Activated T-helper 1 cell treated with anti-CD3 and anti-CD28 coated beads, Interleukin-2, amount 50 U/mL, for 16 hours (primary cell): ENCODE measurements around the gene TMEM89.

Experiments
- DNase-seq, 2 donors: peaks; one replicate each; pipeline ENCODE4 v3.0.0-alpha.2; 2020; ENCODE audit warnings: low read depth in 1 of 2, low spot score in 1 of 2

The TMEM89 gene

DNA sequence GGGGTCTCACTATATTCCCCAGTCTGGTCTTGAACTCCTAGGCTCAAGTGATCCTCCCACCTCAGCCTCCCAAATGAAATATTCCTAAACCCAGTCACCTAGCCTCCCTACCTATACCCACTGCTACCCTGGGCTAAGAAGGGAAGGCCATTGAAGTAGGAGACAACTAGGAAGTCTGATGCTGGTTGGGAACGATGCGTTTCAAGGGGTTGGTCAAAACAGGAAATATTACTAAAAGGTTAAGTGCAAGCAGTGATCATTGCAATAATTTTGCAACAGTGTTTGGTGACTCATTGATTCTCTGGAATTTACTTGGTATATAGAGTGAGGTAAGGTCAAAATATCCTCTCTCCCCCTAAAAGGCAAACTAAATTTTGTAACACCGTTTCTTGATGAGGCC is 7.5 kb downstream of the TMEM89 start:
- DNase-seq: no peak

DNA sequence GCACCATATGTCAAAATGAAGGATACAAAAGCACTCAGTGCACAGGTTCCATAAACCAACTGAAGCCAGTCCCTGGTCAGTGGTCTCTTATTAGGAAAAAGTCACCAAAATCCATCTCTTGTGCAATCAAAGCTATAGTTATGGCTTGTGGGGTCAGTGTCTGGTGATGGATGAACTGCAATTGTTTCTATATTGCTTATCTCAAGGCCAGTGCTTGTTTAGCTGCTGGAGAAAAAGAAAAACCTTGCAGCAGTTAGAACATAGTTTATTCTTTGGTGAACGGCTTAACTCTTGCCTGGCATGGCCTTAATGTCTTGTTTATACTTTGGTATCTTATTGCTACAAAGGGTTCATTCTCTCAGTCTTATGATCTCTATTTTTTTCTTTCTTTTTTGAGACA is 9.3 kb downstream of the TMEM89 start:
- no peak for DNase-seq

DNA sequence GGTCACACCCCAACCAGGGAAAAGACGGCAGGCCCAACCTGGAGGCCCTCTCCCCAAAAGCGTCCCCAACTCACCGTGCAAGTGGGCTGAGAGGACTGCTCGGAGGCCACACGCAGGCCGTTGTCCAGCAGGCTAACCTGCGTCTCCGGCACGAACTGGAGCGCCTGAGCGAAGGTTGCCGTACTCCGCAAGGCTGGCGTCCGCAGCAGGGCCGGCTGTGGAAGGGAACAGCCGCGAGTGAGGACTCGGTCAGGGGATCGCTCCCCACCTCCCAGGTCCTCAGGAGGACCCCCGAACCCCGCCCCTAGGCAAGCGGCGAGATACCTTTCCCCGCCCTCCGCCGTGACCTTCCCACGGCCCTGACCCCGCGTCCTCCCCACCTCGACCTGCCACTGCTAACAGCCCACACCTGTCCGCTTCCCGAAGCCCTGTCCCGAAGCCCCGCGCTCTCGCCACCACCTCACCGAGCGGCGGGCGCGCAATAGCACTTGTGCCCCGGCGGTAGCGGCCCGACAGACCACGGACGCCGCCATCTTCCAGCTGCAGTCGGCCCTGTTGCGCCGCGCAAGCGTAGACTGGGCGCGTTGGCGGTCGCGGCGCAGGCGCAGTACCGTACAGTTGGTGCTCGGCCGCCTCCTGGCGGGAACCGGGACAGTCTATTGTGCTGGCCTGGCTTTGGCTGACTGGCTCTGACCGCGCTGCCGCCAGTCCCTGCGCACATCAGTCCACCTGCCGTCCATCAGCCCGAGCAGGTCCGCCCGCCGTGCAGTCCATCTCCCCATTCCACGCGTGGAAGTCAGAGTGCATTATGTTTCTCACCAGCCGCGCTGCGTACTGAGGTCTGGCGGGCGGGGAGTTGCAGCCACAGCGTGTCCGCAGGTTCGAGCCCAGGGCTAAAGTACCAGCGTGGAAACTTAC is 12.2 kb downstream of the TMEM89 start, which contains the start of gene UQCRC1:
TSS of gene UQCRC1 (minus strand) at position 559 of the 918 bp plus-strand sequence. CDS start at position 533, 26 bp downstream.
- DNase-seq: peak; percentile 76 to 88

DNA sequence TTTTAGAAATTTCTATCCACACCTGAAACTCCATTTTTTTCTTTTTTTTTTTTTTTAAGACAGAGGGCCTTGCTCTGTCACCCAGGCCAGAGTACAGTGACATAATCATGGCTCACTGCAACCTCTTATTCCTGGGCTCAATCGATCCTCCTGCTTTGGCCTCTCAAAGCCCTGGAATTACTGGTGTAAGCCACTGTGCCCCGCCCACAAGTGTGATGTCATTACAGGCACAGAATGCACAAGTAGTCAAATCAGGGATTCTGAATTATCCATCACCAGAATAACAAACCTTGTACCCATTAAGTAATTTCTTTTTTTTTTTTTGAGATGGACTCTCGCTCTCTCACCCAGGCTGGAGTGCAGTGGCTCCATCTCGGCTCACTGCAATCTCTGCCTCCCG is 14.1 kb downstream of the TMEM89 start:
- DNase-seq: no peak

DNA sequence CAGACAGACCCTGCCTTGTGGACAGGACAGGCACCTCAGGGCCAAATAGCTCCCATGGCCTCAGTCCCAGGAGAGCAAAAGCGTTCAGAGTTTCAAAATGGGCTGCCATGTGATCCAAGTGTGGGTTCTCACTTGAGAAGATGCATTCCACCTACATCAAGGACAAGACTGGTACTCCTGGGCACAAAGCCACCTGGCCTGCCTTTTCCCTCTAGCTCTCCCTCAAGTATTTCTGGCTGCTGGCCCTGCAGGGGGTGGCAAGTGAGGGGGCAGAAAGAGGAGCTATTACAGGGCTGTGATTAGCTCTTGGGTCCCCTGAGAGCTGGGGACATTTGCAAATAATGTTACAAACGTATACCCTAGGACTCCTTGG is 20.0 kb downstream of the TMEM89 start:
- no peak for DNase-seq

DNA sequence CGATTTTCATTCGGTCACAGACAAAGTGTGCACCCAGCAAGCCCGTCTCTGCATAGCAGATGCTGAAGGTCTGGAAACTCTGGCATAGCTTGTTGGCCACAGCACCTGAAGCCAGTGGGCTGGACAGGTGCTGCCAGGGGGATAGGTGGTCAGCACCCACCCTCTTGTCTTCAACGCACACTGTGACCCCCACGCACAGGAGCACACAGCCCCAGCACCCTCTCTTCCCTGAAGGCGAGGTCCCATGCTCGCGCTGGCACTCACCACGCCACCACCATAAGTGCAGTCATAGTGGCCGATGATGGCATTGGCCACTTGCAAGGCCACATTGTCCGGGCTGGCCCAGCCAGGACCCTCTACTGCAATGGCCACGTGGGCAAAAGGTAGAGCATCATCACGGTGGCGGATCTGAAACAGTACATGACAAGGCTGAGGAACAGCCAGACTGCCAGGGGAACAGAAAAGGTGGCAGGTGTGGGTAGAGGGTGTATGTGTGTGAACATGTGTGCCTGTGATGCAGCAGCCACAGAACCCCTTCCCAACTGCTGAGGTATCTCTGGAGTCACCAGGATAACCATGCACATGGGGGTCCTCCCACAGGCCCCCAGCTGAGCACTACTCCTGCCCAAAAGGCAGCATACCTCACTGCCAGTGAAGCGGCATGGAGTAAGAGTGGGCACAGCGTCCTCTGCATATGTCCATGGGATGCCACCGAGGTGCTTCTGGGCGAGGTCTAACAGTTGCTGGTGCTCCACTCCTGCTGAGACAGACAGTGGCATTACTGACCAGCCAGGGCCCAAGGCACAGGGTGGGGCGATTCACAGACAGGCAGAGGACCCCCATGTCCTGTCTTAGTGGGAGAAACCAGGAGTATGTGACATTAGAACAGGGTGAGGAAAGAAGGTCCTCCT is 20.6 kb downstream of the TMEM89 start:
- no peak for DNase-seq

DNA sequence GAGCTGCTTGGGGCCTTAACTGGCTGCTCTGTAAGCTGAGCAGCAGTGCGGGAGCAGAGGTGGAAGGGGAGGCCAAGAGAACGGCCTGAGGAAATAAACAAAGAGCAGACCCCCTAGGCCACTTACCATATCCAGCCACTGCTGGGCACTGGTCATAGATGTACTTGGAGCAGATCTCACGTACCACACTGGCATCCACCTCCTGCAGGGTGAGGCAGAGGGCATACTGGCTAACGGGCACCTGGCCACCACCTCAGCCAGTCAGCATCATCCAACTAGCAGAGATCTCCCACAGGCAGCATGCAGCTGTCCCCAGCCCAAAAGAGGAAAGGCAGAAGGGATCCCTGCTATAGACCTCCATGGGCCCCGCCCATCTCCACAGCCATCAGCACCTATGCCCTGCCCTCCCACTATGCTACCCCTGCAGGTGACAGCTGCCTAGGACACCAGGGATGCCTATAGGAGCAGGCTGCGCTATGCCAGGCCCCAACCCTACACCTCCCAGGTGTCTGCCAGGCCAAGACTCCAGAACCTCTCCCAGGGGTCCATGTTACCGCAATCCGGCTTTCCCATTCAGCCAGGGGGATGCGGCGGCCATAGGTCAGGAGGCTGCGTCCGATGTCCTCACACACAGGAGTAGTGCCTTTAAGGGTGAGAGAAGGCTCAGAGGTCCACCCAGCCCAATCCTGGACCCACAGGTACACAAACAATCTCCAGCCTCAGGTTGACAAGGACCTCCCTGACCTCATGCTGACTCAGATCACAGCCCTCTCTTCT is 21.9 kb downstream of the TMEM89 start:
- no peak for DNase-seq

DNA sequence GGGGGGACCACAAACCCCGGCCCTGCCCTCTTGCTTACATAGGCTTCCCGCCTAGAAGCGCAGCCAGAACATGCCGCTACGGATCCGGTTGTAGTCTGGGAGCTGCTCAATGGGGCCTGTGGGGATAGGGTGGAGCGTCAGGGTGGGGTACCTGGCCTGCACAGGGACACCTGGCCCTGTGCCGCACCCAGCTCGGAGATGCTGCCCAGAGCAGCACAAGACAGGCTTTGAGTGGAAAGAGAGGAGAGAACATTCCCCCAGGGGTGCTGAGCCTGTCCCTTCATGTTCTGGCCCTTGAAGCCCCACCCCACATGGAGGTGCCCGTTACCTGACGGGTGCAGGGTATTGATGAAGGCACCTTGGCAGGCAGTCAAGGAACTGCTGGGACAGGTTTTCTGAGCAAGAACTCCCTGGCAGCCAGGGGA is 22.5 kb downstream of the TMEM89 start:
- no peak for DNase-seq

DNA sequence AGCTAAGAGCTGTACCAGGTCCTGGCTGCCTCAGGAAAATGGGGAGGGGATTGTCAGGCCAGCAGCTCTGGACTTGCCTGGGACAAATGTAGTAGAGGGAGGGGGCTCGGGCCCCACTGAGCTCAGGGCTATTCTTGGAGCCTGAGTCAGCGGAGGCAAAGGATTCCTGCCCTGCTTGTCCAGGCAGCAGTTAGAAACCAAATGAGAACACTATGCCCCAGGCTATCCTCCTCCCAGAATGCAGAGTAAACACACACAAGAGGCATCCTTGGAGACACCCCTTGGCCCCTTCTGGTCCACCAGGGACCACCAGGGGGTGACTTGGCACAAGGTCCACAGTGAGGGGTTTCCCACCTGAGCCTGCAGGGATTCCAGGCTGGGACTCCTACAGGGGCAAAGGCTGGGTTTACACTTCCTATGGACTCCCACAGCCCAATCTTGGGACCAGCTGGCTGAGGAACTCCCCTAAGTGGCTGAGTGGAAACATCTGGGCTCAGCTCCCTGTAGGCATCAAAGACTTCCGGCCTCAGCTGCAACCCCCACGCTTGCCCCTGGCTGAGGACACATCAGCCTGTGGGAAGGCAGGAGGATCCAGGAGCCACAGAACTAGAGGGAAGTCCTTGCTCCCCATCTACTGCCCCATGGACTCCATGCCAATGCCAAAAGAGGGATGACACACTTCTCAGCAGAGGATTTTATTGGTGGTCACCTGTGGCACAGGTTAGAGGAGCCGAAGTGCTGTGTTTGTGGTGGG is 23.1 kb downstream of the TMEM89 start:
- DNase-seq: no peak

DNA sequence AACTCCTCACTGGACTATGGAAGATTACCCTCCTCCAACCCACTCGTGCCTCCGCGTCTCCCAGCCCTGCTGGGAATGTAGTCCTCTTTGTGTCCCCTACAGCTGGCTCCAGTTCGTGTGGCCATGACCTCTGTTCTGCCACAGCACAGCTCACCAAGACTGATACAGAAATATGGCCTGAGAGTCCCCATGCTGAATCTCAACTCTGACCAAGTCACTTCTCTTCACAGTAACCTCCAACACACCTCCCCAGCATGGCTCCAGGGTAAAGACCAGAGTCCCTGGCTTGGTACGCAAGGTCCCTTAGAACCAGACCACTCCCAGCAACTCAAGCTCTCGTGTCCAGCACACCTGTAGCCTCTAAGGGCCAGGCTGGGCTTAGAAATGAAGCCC is 24.2 kb downstream of the TMEM89 start:
- DNase-seq: no peak

DNA sequence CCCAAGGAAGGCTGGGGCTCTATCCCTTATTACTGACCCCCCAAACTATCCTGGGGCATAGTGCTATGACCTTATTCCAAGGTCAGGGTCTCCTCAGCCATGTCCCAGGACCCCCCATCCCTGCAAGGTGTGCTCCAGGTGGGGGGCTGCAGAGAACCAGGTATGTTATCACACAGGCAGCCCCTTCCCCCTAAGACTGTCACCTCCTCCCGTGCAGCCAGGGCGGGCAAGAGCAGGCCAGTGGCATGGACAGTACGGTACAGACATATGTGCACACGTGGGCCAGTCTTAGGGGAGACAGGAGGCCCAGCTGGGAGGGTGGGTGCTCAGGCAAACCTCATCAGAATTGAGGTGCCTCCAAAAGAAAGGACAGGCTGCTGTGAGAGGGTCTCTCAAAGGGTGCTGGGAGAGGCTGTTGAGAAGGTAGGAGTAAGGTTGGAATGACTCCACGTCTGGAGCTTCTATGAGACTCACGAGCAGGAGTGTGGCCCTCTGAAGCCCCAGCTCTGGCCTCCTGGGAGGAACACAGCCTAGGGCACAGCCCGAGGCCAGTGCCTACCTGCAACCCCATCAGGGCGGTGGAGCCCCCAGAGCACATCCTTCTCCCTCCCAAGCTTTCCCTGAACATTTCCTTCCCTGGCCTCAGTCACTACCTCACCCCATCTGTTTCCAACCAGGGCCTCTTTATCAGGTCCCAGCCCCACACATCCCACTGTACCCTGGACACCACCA is 24.7 kb downstream of the TMEM89 start:
- DNase-seq: no peak

DNA sequence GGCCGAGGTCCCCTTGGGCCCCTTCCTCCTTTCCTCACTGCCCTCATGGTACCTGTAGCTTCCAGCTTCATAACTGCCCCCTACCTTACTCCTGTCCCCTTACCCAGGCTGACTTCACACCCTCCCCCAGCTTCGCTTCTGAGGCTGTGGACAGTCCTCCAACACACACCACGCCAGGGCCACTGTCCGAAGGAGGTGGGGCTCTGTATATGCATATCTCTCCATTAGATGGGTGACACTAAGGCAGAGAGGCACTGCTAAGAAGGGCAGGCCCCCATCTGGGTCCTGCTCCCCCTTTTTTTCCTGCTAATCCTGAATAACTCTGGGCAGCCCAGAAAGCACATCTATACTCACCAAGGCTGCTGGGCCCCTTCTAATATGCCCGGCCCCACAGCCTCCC is 25.4 kb downstream of the TMEM89 start:
- DNase-seq: no peak

DNA sequence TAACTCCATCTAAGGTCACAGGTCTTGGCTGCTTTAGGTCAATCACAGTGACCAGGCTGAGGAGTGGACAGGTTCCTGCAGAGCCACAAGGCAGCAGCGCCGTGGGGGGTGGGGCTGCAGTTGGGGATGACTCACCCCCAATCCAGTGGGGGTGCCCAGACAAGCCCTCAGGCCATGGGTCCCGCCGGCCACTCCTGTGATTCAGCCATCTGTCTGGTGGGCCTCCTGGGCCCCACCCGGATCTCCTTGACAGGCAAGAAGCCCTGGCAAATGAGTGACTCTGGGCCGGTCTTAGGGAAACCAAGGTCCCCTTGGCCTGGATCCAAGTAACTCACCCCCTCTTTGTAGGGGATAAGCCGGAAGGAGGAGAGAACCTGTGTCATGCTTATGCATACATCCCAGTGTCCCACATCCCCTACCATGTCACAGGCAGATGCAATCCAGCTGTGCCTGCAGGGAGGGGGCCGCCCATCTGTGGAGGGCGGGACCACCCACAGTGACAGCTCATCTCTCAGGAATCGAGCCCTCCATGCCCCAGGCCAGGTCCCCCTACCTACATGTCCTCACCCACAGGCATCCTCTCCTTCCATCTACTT is 25.9 kb downstream of the TMEM89 start:
- no peak for DNase-seq

DNA sequence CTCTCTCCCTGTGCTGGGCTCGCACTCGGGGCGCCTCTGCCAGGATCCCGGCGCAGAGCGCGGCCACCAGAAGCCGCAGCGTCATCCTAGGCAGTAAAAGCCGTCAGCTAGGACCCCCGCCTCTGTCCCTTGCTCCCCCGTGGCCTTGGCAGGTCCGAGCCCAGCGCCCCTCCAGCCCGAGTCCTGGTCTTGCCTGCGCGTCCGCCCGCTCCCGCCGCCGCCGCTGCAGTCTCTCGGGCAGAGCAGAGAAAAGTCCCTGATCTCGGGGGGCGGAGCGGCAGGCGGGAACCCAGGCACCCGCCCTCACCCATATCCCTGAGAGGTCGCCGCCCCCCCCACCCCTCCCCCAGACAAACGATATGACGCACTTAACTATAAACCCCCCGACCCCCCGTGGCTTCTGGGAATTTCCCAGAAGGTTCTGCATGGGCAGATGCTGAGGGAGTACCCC is 26.5 kb downstream of the TMEM89 start, which contains the start of gene COL7A1:
TSS of gene COL7A1 (minus strand) at position 255 of the 451 bp plus-strand sequence. CDS start at position 85, 170 bp downstream.
- DNase-seq: no peak

DNA sequence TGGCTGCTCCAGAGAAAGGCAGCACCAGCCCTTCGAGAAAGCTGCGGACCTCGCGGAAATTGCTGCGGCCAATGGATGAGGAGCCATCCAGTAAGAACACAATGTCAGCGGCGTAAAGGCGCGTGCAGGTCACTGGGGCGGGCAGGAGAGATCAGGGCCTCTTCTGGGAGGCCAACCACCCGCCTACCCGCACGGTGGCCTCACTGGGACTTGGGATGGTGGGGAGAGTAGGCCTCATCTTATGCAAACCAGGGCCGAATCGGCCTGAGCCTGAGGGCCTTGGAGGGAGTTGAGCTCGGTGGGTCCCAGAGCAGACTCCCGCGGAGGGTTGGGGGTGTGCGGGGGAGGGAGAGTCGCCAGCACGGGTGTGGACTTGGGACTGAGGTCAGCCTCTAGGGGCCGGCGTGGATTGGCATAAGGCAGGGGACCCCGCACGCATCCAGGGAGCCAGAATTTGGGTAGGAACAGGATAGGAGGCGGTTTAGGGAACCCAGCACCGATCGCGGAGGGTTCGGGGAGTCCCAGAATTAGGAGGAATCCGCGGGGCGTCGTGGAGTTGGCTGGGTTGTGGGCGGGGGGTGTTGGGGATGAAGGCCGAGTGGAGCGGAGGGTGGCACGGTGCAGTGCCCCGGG is 27.0 kb downstream of the TMEM89 start:
- no peak for DNase-seq

DNA sequence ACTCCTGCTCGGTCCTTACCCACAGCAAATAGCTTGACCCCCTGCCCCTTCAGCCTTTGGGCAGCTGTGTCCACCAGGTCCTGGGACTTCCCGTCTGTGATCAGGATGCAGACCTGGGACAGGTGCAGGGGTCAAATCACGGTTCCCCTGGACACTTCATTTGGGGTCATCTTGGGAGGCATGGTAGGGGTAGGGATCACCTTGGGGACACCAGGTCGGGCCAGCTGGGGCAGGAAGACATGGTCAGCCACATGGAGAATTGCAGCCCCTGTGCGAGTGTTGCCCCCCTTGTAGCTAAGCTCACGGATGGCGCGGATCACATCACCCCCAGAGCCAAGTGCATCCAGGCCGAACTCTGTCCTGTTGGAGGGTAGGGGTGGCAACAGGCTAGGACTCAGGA is 28.2 kb downstream of the TMEM89 start:
- DNase-seq: no peak

DNA sequence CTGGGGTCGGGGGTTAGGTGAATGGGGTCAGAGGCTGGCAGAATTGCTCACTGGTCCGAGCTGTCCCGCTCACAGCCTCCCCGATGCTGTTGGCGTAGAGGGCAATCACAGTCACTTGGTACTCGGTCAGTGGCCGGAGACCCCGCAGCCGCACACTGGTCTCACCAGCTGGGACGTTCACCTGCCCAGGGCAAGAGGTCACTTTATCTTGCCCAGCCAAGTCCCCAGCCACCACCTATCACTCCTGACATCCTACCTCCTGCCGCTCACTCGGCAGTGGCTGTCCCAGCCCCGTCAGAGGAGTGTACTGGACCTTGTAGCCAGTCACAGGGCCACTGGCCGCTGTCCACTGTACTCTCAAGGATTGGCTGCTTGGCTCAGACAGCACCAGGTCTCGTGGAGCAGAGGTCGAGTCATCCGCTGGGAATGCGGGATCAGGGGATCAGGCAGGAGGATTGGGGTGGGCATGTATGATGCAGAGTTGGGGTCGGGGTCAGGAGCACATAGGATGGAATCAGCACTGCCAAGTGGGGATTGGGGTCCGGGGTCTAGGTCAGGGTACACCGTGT is 29.0 kb downstream of the TMEM89 start:
- DNase-seq: no peak

DNA sequence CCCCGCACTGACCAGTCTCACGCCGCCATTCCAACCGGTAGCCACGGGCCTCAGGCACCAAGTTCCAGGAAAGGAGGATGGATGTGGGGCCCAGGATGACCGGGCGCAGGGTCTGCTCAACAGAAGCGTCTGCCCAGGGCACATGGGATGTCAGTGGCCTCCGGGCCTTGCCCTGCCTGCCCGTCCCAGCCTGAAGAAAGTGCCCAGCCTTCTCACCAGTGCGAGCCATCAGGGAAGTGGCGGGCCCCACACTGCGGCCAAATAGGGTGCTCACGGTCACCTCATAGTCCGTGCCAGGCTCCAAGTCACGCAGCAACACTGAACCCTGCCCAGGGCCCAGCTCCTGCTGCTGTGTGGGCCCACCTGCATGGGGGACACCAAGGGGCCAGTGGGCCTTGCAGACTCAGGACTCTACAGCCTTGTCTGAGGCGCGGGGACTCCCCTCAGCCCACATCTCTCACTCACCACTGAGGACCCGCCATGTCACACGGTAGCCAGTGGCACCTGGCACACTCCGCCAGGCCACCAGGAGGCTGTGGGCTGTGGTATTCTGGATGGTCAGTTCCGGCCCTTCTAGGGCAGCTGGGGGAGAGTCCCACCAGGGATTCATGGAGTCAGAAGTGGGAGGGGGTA is 29.6 kb downstream of the TMEM89 start:
- no peak for DNase-seq
